Stomach (tissue), 9 donors: ENCODE data around the gene LCMT1. TPM values are rescaled to one million over a fixed set of nuclear protein-coding genes. Genes with fewer than 3 reads are reported as not detected.

Experiments
- DNase-seq, 2 donors: peaks; one replicate each; pipeline versions ENCODE4 v3.0.0 to v3.0.0-alpha.2; 2013 to 2019
- H3K27ac ChIP-seq, 5 donors: fragments of 200-600 bp in 4 of 5; sonication (generic) in 4 of 5; one replicate each; pipeline ENCODE4 v1.5.1; 2013 to 2019; ENCODE audit warnings: mild to moderate bottlenecking in 1 of 5, moderate library complexity in 1 of 5
- H3K27me3 ChIP-seq, 3 donors: fragments of 200-600 bp; sonication (generic); one replicate each; pipeline ENCODE4 v1.5.1; 2017 to 2019; ENCODE audit warnings: mixed run types in 1 of 3
- H3K36me3 ChIP-seq, 4 donors: fragments of 200-600 bp; sonication (generic); 1 replicate in 3 of 4; 2 replicates in 1 of 4; pipeline ENCODE4 v1.5.1; 2016 to 2019
- H3K4me1 ChIP-seq, 4 donors: fragments of 200-600 bp; sonication (generic); one replicate each; pipeline ENCODE4 v1.5.1; 2016 to 2019
- H3K4me3 ChIP-seq, 4 donors: fragments of 200-600 bp; sonication (generic) in 3 of 4; one replicate each; pipeline ENCODE4 v1.5.1; 2016 to 2019; ENCODE audit warnings: mild to moderate bottlenecking in 1 of 4
- H3K9me3 ChIP-seq, 4 donors: fragments of 200-600 bp; sonication (generic); one replicate each; pipeline ENCODE4 v1.5.1; 2016 to 2019
- CTCF ChIP-seq, 7 experiments: fragments of 450-650 bp in 4 of 7; fragments of 200-600 bp in 3 of 7; sonication (generic) in 3 of 7; IDR thresholded peaks; one replicate each; pipeline ENCODE4 v1.5.1; 2016 to 2019; ENCODE audit warnings: antibody characterized with exemption in 7 of 7, control low read depth in 2 of 7, mild to moderate bottlenecking in 1 of 7
- EP300 ChIP-seq: sonication (generic); formaldehyde crosslinking; IDR thresholded peaks from one replicate; pipeline ENCODE4 v1.6.1; 2017; ENCODE audit warnings: antibody characterized with exemption
- POLR2A ChIP-seq, 4 donors: fragments of 450-650 bp; IDR thresholded peaks; one replicate each; pipeline ENCODE4 v1.6.1; 2016; ENCODE audit warnings: antibody characterized with exemption in 4 of 4, control low read depth in 2 of 4, mild to moderate bottlenecking in 1 of 4, moderate library complexity in 1 of 4
- POLR2AphosphoS5 ChIP-seq, 3 donors: sonication (generic); formaldehyde crosslinking; IDR thresholded peaks; one replicate each; pipeline ENCODE4 v1.6.1; 2016; ENCODE audit warnings: antibody characterized with exemption in 3 of 3
- WGBS, 5 donors: extraction: QIAGEN DNeasy Blood & Tissue Kit in 3 of 5; methylation state at CpG; one replicate each; pipeline versions ENCODE4 v1.1.5 to v1.1.7; 2013 to 2018; 5-methylcytosine and 5-hydroxymethylcytosine counted together
- intact Hi-C: fragments of 100-400 bp; cut with DNase I; formaldehyde crosslinking; loops from one replicate; pipeline ENCODE4 v1.15.1; 2023; ENCODE audit warnings: low total_unique reads
- polyA plus RNA-seq, 3 donors: library from polyadenylated mRNA; stranded (reverse); fragments of 200-250 nt; gene quantifications; one replicate each; pipeline ENCODE4 v1.2.3, GENCODE V29; 2013
- total RNA-seq, 5 donors: library from RNA; depleted of rRNA; stranded (reverse); fragments of >200 nt; gene quantifications; one replicate each; pipeline versions ENCODE4 v1.1.0 to v1.2.3, GENCODE V29; 2014 to 2016
- donor health status: healthy with polysubstance abuse.
- donor health status: Bipolar disorder and iron deficiency.
- donor health status: healthy.

Gene LCMT1
- total and polyA plus RNA-seq, 8 donors, result 15.4 to 54.9 (median 30.9) TPM

GRCh38 chr16:25097276-25097975 lies 14.1 kb upstream of the LCMT1 start:
- intact Hi-C loops, result no loop called here
- Histone ChIP-seq H3K4me1 (no peaks in the 10 kb centered on the region), H3K4me3 (no peak overlapping the region), H3K27ac (no peak overlapping the region), H3K36me3 (no peaks in the 10 kb centered on the region), H3K27me3 (no peaks in the 10 kb centered on the region), H3K9me3 (no peaks in the 10 kb centered on the region)
- no peak for DNase-seq
- TF ChIP-seq POLR2A (IDR thresholded peaks at IDR 0.05) (no peak), CTCF (IDR thresholded peaks at IDR 0.05) (no peak), POLR2AphosphoS5 (IDR thresholded peaks at IDR 0.05) (no peak), EP300 (no peak)
- 52 to 63% (median 55%) methylated on average over 5 of the region's 5 CpGs for WGBS, 5 donors

- DNase-seq, result no peak
- Histone ChIP-seq H3K4me3 (no peak overlapping the region), H3K9me3 (no peaks in the 10 kb centered on the region), H3K36me3 (no peaks in the 10 kb centered on the region), H3K4me1 (peaks cover 0 to 1% (median under 1%) of the 10 kb centered on the region in 4 donors), H3K27me3 (no peaks in the 10 kb centered on the region), H3K27ac (no peak overlapping the region)
- intact Hi-C loops, result no loop called here
- 77 to 86% (median 82%) methylated on average over 5 of the region's 5 CpGs for WGBS, 5 donors
- TF ChIP-seq POLR2A (IDR thresholded peaks at IDR 0.05) (no peak), POLR2AphosphoS5 (IDR thresholded peaks at IDR 0.05) (no peak), CTCF (IDR thresholded peaks at IDR 0.05) (no peak), EP300 (no peak)
Measured at GRCh38 chr16:25100511-25100910, 11.0 kb upstream of the LCMT1 start.

GRCh38 chr16:25106567-25107465 lies 4.7 kb upstream of the LCMT1 start:
- 0 to 1% (median 1%) methylated on average over 26 to 63 of the region's 63 CpGs for WGBS, 5 donors
- Histone ChIP-seq H3K4me1 (peaks cover 21 to 42% (median 30%) of the 10 kb centered on the region in 4 donors), H3K27me3 (no peaks in the 10 kb centered on the region), H3K36me3 (no peaks in the 10 kb centered on the region), H3K27ac (peak overlapping the region; percentile 85 to 91 (median 88)), H3K4me3 (peak overlapping the region; percentile 69 to 84 (median 75)), H3K9me3 (no peaks in the 10 kb centered on the region)
- intact Hi-C loops, result no loop called here
- DNase-seq, result peak; percentile 97 to 98
- TF ChIP-seq POLR2A (IDR thresholded peaks at IDR 0.05) (peak in 1 of 4 donors; percentile 40), POLR2AphosphoS5 (IDR thresholded peaks at IDR 0.05) (peak; percentile 86 to 98 (median 95)), CTCF (IDR thresholded peaks at IDR 0.05) (peak in 1 of 7 experiments; percentile 12), EP300 (no peak)

GRCh38 chr16:25107466-25107792 lies 4.1 kb upstream of the LCMT1 start:
- TF ChIP-seq EP300 (no peak), POLR2A (IDR thresholded peaks at IDR 0.05) (no peak), POLR2AphosphoS5 (IDR thresholded peaks at IDR 0.05) (no peak), CTCF (IDR thresholded peaks at IDR 0.05) (no peak)
- intact Hi-C loops, result no loop called here
- 44 to 52% (median 48%) methylated on average over 7 of the region's 7 CpGs for WGBS, 5 donors

More at GRCh38 chr16:25107466-25107792, 4.1 kb upstream of the LCMT1 start:
- no peaks in the 10 kb centered on the region for H3K27me3 ChIP-seq
- H3K9me3 ChIP-seq, result no peaks in the 10 kb centered on the region
- H3K27ac ChIP-seq, result peak overlapping the region; percentile 85 to 91 (median 88)
- H3K4me3 ChIP-seq, result peak overlapping the region; percentile 69 to 84 (median 75)
- no peaks in the 10 kb centered on the region for H3K36me3 ChIP-seq
- peaks cover 25 to 47% (median 36%) of the 10 kb centered on the region in 4 donors for H3K4me1 ChIP-seq
- DNase-seq, result no peak
